NCI-H1417 (cell line): Measurements from ENCODE around the gene LRBA.

Experiments
- DNase-seq, 3 experiments: peaks; one replicate each; lab custom pipeline; 2025; lab: John Stamatoyannopoulos, UW

The LRBA gene

GRCh38 chr4:150369434-150370380 is 645.4 kb downstream of the LRBA start:
- no peak for DNase-seq

- DNase-seq, result peak in 2 of 3 experiments; percentile 7 to 57
Measured at GRCh38 chr4:150368667-150369066, 646.4 kb downstream of the LRBA start.

- peak; percentile 1 to 93 (median 78) for DNase-seq
Measured at GRCh38 chr4:150367326-150367725, 647.8 kb downstream of the LRBA start.

- peak; percentile 79 to 99 (median 97) for DNase-seq
Measured at GRCh38 chr4:150366487-150366999, 648.5 kb downstream of the LRBA start.

- peak; percentile 11 to 68 (median 23) for DNase-seq
Measured at GRCh38 chr4:150363721-150364688, 651.1 kb downstream of the LRBA start.

- DNase-seq, result no peak
Measured at GRCh38 chr4:150358691-150359090, 656.4 kb downstream of the LRBA start.

GRCh38 chr4:150357829-150358228 is 657.3 kb downstream of the LRBA start:
- no peak for DNase-seq

GRCh38 chr4:150355858-150356455 is 659.1 kb downstream of the LRBA start:
- peak in 1 of 3 experiments; percentile 33 for DNase-seq

- DNase-seq, result no peak
Measured at GRCh38 chr4:150355418-150355817, 659.7 kb downstream of the LRBA start.

- DNase-seq, result peak in 1 of 3 experiments; percentile 31
Measured at GRCh38 chr4:150354214-150354796, 660.8 kb downstream of the LRBA start.

- DNase-seq, result no peak
Measured at GRCh38 chr4:150348079-150348478, 667.0 kb downstream of the LRBA start.

- peak in 2 of 3 experiments; percentile 1 to 43 for DNase-seq
Measured at GRCh38 chr4:150345207-150345744, 669.8 kb downstream of the LRBA start.

- DNase-seq, result no peak
Measured at GRCh38 chr4:150343796-150344195, 671.3 kb downstream of the LRBA start.

GRCh38 chr4:150342945-150343344 is 672.1 kb downstream of the LRBA start:
- DNase-seq, result no peak

- no peak for DNase-seq
Measured at GRCh38 chr4:150337734-150338133, 677.4 kb downstream of the LRBA start.

- no peak for DNase-seq
Measured at GRCh38 chr4:150336676-150337412, 678.2 kb downstream of the LRBA start.

- no peak for DNase-seq
Measured at GRCh38 chr4:150332961-150333360, 682.1 kb downstream of the LRBA start.

- DNase-seq, result no peak
Measured at GRCh38 chr4:150332086-150332485, 683.0 kb downstream of the LRBA start.

GRCh38 chr4:150329373-150329772 is 685.7 kb downstream of the LRBA start:
- no peak for DNase-seq

GRCh38 chr4:150328496-150328895 is 686.6 kb downstream of the LRBA start:
- DNase-seq, result no peak
